Stomach smooth muscle (tissue), 2 donors: Measurements from ENCODE around the gene DMRT3.

Experiments
- H3K27ac ChIP-seq: one replicate; pipeline ENCODE4 v1.7.0; 2013; ENCODE audit warnings: mild to moderate bottlenecking, low read length, inconsistent platforms
- H3K27me3 ChIP-seq, 2 donors: one replicate each; pipeline ENCODE4 v1.7.0; 2013; ENCODE audit warnings: low read length in 2 of 2; ENCODE audit not compliant: insufficient read depth in 2 of 2, control insufficient read depth in 1 of 2
- H3K36me3 ChIP-seq, 2 donors: one replicate each; pipeline ENCODE4 v1.7.0; 2013; ENCODE audit warnings: low read length in 2 of 2; ENCODE audit not compliant: control insufficient read depth in 2 of 2, insufficient read depth in 2 of 2
- H3K4me1 ChIP-seq: one replicate; pipeline ENCODE4 v1.7.0; 2013; ENCODE audit warnings: low read length; ENCODE audit not compliant: control insufficient read depth, insufficient read depth
- H3K4me3 ChIP-seq, 2 donors: one replicate each; pipeline ENCODE4 v1.7.0; 2013; ENCODE audit warnings: low read length in 2 of 2
- H3K9ac ChIP-seq, 2 donors: one replicate each; pipeline ENCODE4 v1.7.0; 2013; ENCODE audit warnings: low read length in 2 of 2, mild to moderate bottlenecking in 1 of 2
- H3K9me3 ChIP-seq, 2 donors: one replicate each; pipeline ENCODE4 v1.7.0; 2013; ENCODE audit warnings: low read length in 2 of 2; ENCODE audit not compliant: control insufficient read depth in 2 of 2
- donor health status: healthy.
- donor health status: Pancreatic carcinoma.

The DMRT3 gene

DNA sequence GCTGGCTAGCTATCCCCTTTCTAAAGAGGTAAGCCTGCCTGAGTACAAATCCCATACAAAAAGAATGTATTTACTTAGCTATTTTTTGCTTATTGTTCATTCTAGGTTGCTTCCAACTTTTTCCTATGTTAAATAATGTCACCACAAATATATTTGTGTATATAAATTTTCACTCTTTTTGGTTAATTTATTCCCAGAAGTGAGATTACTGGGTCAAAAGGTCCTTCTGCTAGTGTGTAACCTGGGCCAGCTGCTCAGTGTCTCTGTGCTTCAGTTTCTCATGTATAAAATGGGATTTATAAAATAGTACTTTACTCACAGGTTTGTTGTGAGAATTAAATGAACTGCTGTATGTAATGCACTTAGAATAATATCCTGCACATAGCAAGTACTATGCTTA lies 49.8 kb downstream of the DMRT3 start:
- Histone ChIP-seq H3K36me3 (no peaks in the 10 kb centered on the region), H3K4me1 (no peaks in the 10 kb centered on the region), H3K9me3 (peaks cover 0 to 7% of the 10 kb centered on the region in 2 donors), H3K27me3 (peaks cover 6 to 19% of the 10 kb centered on the region in 2 donors), H3K4me3 (no peak overlapping the region), H3K27ac (no peak overlapping the region), H3K9ac (no peak overlapping the region)

DNA sequence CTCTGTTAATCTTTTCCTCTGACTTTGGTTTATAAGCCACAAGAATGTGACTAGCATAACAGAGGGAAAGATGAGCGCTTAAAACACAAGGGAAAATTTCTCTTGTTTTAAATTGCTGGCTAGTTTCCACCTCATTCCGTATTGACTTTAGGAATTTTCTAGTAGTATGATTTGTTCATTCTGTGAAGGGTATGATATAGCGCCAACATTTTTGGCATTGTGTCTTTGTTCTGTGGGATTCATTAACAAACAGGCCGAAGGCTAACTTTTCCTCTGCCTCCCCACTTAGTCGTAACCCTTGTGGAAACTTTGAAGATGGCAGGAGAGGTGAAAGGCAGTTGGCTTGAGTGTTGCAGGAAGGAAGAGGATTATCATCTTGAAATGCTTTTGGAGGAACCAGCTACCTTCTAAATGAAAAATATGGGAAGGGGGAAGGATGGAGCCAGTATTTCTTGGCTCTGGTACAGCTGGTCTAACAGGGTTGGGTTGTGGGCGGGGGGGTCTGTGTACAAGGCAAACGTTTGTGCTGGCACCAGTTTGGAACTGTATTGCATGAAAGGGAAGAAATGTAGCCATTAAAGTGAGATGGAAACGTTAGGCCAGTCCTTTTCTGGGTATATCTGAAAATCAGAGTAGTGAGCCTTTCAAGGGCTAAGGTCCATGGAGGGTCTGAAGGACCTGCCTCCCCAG lies 52.2 kb downstream of the DMRT3 start:
- Histone ChIP-seq H3K4me1 (no peaks in the 10 kb centered on the region), H3K27ac (no peak overlapping the region), H3K9ac (no peak overlapping the region), H3K4me3 (no peak overlapping the region), H3K27me3 (peaks cover 23 to 33% of the 10 kb centered on the region in 2 donors), H3K36me3 (no peaks in the 10 kb centered on the region), H3K9me3 (no peaks in the 10 kb centered on the region)

DNA sequence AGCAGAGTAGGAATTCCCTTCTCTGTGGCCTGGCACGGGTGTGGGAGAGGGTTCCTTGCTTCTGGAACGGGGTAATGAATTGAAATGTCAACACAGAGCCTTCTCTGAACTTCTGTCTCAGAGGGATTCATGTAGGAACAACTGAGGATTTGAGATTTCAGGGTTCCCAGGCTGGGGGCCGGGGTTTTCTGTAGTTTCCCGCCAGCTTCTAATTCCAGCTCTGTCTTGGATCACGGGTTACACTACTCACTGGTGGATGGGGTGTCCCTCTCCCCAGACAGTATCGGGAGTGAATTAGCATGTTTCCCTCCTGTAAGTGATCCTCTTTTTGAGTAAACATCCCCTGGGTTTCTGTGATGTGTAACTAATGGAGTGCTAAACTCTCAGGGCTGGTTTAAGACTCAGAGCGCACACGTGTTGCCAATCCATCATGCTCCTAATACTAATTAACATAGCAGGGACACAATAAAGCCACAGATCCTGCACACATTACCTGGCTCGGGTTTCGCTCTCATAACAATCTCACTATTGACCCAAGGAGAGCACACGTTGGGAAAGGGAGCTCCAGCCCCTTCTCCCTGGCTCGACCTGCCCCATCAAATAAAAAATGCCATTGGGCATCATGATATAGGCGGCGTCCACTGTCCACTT lies 55.6 kb downstream of the DMRT3 start:
- Histone ChIP-seq H3K36me3 (no peaks in the 10 kb centered on the region), H3K27ac (no peak overlapping the region), H3K4me3 (no peak overlapping the region), H3K9ac (no peak overlapping the region), H3K27me3 (peaks cover 24 to 27% of the 10 kb centered on the region in 2 donors), H3K4me1 (no peaks in the 10 kb centered on the region), H3K9me3 (no peaks in the 10 kb centered on the region)

DNA sequence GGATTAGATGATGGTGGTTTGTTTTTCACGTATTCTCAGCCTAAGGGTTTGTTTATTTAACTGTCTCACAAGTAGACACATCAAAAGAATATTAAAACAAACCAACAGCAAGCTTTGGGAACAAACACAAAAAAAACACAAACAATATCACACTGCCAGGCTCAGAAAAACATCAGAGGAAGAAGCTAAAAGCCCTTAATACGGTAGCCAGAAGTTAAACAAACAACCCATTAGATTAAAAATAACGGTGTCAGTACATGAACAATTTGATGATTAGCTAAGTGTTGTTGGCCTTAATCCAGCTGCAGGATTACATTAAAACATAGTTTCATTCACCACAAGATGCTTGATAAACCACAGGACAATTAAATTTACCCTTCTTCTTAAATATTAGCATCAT lies 57.8 kb downstream of the DMRT3 start:
- Histone ChIP-seq H3K27ac (no peak overlapping the region), H3K36me3 (no peaks in the 10 kb centered on the region), H3K4me3 (no peak overlapping the region), H3K4me1 (no peaks in the 10 kb centered on the region), H3K27me3 (peaks cover 32 to 34% of the 10 kb centered on the region in 2 donors), H3K9me3 (no peaks in the 10 kb centered on the region), H3K9ac (no peak overlapping the region)

DNA sequence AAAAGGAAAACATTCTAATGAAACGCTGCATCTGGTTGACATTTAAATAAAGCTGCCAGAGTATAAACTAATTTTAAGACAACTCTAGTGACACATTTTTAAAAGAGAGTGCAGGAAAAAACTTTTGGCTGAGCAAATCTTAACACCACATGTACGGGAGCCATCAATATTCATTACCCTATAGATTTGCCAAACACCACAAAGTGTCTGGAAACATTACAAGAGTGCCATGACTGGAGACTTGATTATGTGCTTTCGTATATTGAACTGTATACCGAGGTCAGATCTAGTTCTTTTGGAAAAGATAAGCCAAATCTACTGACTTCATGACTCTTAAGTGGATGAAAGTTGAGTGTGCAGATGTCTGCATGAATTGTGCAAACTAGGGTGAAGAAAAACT lies 63.1 kb downstream of the DMRT3 start:
- H3K27ac ChIP-seq = no peak overlapping the region
- H3K36me3 ChIP-seq = no peaks in the 10 kb centered on the region
- peaks cover 45 to 65% of the 10 kb centered on the region in 2 donors for H3K27me3 ChIP-seq
- H3K4me1 ChIP-seq = peaks cover 8% of the 10 kb centered on the region
- H3K9me3 ChIP-seq = peaks cover 4 to 8% of the 10 kb centered on the region in 2 donors
- H3K4me3 ChIP-seq = no peak overlapping the region
- H3K9ac ChIP-seq = no peak overlapping the region
